NCI-H1092 treated with DMSO at 0.1 percent for 48 hours (cell line): ENCODE data around the gene ENTPD6.

Experiments used
- DNase-seq: peaks from one replicate; lab custom pipeline; 2025; lab: John Stamatoyannopoulos, UW

The ENTPD6 gene

GRCh38 chr20:25209400-25209799, 13.9 kb downstream of the ENTPD6 start:
- DNase-seq = no peak

- DNase-seq = no peak
Observed at GRCh38 chr20:25209911-25210310, 14.4 kb downstream of the ENTPD6 start.

- DNase-seq = no peak
Observed at GRCh38 chr20:25211273-25211672, 15.8 kb downstream of the ENTPD6 start.

GRCh38 chr20:25212242-25212641, 16.7 kb downstream of the ENTPD6 start:
- no peak for DNase-seq

- DNase-seq = no peak
Observed at GRCh38 chr20:25213566-25214425, 18.3 kb downstream of the ENTPD6 start.

- DNase-seq = no peak
Observed at GRCh38 chr20:25214426-25214790, 18.9 kb downstream of the ENTPD6 start.

- no peak for DNase-seq
Observed at GRCh38 chr20:25214819-25215218, 19.3 kb downstream of the ENTPD6 start.

- no peak for DNase-seq
Observed at GRCh38 chr20:25215521-25215920, 20.0 kb downstream of the ENTPD6 start.

GRCh38 chr20:25216199-25216945, 20.9 kb downstream of the ENTPD6 start:
- no peak for DNase-seq

- no peak for DNase-seq
Observed at GRCh38 chr20:25217161-25218108, 21.9 kb downstream of the ENTPD6 start.

GRCh38 chr20:25218109-25218486, 22.6 kb downstream of the ENTPD6 start:
- no peak for DNase-seq

GRCh38 chr20:25218492-25218891, 23.0 kb downstream of the ENTPD6 start:
- no peak for DNase-seq

GRCh38 chr20:25219365-25219764, 23.9 kb downstream of the ENTPD6 start:
- DNase-seq = no peak

GRCh38 chr20:25220021-25220730, 24.7 kb downstream of the ENTPD6 start:
- DNase-seq = no peak

GRCh38 chr20:25220810-25221591, 25.5 kb downstream of the ENTPD6 start:
- peak; percentile 81 for DNase-seq

GRCh38 chr20:25221592-25222460, 26.3 kb downstream of the ENTPD6 start:
- DNase-seq = no peak

- no peak for DNase-seq
Observed at GRCh38 chr20:25222461-25223178, 27.1 kb downstream of the ENTPD6 start.

GRCh38 chr20:25223179-25223661, 27.7 kb downstream of the ENTPD6 start:
- DNase-seq = no peak
